Measurements from ENCODE around the gene C21orf58.
"Not testable (repeated sequence)": the region's sequence is repeated elsewhere in the genome, so short reads cannot be mapped to it uniquely, and the experiment has no call there.

The C21orf58 gene

DNA sequence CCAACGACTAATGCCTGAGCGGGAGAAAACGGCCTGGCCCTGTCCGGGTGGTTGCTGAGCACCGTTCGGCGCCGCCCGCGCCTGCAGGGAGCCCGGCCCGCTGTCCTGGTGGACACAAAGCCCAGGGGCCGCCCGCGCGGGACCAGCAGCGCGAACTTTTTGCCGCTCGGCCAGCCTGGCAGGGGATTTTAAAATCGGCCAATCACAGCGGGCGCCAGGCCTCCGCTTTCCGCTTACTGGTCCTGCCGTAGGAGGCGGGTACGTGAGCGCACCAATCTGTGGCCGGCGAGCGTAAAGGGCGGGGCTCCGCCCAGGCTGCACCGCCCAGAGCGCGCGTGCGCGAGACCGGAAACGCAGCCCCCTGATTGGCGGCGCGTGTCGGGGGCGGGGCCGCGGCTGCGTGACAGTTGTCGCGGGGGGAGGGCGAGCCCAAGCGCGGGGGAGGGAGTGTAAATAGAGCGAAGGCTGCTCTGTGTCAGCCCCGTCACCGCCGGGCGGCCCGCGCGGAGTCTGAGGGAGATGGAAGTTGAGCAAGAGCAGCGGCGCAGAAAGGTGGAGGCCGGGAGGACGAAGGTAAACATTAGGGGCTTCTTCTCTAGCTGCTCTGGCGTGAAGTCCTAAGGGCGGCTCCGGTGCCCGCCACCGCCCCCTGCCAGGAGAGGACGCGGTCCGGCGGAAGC lies at the start of gene C21orf58, which contains the start of gene PCNT:
C21orf58 (minus strand) TSS at position 161 of the 680 bp plus-strand sequence. CDS start 1,132 bp downstream, outside the sequence.
PCNT (plus strand) TSS at position 447 of the 680 bp plus-strand sequence; CDS start at position 520, 73 bp downstream.
- in situ Hi-C loops (cut with MboI; ENCODE audit: low sequenced_read_pairs): no loop called here

DNA sequence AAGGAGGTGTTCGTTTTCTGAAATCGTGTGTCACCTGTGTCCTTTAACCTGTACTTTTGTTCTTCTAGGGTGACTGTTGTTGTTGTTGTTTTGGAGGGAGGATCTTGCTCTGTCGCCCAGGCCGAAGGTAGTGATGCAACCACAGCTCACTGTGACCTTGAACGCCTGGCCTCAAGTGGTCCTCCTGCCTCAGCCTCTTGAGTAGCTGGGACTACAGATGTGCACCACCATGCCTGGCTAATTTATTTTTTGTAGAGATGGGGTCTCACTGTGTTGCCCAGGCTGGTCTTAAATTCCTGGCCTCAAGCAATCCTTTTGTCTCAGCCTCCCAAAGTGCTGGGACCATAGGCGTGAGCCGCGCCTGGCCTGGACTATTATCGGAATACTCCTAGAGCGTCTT lies 49.3 kb upstream of the C21orf58 start:
- in situ Hi-C loops (cut with MboI; ENCODE audit: low sequenced_read_pairs): not testable (repeated sequence)

DNA sequence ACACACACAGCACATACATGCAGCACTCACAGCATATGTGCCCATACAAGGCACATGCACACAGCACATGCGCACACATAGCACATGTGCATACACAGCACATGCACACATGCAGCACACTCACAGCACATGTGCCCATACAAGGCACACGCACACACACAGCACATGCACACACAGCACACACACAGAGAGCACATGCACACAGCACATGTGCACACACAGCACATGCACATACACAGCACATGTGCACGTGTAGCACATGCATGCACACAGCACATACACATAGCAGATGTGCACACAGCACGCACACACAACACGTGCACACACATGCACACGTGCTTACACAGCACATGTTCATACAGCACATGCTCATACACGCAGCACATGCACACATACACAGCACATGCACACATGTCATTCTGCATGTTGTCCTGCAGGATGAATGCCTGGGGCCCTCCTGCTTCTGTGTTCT lies 48.4 kb upstream of the C21orf58 start:
- in situ Hi-C loops (cut with MboI; ENCODE audit: low sequenced_read_pairs): no loop called here

DNA sequence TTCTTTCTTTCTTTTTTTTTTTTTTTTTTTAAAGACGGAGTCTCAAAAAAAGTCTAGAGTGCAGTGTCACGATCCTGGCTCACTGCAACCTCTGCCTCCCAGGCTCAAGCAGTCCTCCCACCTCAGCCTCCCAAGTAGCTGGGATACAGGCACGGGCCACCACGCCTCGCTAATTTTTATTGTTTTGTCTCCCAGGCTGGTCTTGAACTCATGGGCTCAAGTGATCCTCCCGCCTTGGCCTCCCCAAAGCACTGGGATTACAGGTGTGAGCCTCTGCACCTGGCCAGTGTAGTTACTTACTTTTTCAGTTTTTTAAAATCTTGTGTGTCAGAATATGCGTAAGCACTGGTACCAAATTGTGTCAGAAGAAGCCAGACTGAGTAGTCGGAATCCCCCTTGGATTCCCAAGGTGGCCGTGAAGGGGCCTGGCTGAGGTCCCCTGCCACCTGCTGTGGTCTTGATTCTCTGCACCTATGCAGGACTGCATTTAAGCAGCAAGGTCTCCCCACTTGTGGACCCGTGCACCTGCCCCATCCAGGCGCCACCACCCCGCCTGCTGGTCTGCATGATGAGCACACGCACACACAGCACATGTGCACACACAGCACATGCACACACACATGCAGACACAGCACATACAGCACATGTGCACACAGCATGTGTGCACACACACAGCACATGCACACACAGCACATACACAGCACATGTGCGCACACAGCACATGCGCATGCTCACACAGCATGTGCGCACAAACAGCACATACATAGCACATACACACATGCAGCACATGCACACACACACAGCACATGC lies 47.7 kb upstream of the C21orf58 start:
- in situ Hi-C loops (cut with MboI; ENCODE audit: low sequenced_read_pairs): no loop called here

DNA sequence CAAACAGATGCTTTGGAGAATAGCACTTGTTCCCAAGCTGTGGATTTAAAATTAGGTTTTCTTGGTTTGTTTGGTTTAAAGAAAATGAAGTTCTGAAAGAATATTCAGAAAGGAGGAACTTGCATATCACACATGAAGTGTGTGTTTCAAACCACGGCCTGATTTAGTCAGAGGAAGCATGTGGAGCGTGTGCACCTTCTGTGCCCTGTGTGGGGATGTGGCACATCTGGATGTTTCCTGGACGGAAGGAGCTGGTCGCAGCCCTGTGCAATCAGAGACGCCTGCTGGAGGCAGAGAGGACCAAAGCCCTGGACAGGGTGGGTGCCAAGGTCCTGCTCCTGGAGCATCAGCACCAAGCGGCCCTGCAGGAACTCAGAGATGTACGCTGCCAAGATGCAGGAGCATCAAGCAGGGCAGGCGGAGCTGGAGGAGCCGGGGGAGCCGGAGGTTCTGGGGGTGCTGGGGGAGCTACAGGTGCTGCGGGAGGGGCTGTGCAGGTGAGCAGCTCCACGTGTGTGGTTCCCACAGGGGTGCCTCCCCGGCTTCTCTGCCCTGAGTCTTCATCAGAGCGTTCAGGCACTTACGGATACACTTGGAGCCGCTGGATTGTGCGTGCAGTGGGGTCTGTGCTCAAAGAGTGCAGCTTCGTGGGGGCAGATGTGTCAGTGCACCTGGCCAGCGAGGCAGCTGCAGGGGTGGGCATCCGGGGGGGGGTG lies 46.0 kb upstream of the C21orf58 start:
- in situ Hi-C loops (cut with MboI; ENCODE audit: low sequenced_read_pairs): no loop called here

DNA sequence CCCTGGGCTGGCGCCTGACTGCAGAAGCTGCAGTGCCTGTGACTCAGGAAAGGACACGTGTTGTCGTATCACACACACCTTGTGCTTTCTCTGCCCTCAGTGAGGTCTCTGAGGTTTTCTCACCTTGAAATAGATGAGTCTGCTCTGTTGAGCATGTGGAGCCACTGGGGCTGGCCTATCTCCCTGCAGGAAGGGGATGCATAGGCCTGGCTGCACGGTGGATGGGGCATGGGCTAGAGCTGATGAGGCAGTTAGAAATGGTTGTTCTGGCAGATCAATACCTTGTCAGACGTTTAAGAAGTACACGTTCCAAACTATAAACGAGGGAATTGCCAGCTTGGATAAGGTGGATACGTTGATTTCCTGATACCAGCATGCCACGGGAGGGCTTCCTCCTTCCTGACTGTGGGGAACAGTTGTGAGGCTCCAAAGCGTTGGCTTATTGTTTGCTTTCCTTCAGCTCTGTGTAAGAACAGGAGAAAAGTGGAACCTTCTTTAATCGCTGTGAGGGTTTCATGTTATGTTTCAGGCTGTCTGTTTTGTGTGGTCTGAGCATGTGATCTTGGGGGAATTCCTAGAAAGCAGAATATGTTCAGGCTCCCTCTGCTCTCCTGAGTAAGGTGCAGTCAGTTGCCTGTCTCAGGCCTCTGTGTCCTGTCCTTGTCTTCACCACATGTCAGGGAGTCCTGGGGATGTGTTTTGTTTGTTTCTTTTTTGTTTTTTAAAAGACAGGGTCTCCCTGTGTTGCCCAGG lies 45.0 kb upstream of the C21orf58 start:
- in situ Hi-C loops (cut with MboI; ENCODE audit: low sequenced_read_pairs): no loop called here

DNA sequence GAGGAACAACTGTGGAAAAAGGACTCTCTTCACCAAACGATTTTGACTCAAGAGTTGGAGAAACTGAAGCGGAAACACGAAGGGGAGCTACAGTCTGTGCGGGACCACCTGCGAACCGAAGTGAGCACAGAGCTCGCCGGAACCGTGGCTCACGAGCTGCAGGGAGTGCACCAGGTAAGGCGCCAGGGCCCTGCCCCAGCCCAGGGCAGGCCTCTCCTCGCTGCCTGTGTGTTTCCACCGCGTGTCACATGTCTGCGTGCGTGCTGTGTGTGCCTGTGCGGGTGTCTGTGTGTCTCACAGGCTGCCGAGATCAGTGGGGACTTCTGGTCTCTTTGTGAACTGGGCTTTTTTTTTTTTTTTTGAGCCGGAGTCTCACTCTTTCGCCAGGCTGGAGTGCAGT lies 43.3 kb upstream of the C21orf58 start:
- in situ Hi-C loops (cut with MboI; ENCODE audit: low sequenced_read_pairs): no loop called here

DNA sequence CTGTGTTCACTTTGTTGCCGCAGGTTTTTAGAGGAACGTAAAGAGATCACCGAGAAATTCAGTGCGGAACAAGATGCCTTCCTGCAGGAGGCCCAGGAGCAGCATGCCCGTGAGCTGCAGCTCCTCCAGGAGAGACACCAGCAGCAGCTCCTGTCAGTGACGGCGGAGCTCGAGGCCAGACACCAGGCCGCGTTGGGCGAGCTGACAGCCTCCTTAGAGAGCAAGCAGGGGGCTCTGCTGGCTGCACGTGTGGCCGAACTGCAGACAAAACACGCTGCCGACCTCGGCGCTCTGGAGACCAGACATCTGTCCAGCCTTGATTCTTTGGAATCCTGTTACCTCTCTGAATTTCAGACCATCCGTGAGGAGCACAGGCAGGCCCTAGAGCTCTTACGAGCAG lies 42.9 kb upstream of the C21orf58 start:
- in situ Hi-C loops (cut with MboI; ENCODE audit: low sequenced_read_pairs): no loop called here

DNA sequence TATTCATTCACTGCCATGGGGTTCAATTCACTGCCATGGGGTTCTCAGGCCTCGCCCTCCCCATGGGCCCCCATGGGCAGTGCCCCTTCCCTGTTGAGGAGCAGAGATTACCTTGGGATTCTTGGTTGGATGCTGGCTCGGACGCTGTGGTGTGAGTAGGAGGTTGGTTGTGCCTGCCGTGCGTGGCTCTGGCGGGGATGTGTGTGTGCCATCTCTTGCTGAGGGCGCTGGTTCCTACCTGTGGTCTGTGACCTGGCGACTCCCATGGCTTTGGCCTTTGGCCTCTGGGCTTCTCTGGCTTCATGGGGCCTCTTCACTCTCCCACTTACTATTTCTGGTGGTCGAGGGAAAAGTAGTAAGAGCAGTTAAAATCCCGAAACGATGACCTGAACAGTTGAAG lies 42.4 kb upstream of the C21orf58 start:
- in situ Hi-C loops (cut with MboI; ENCODE audit: low sequenced_read_pairs): no loop called here

DNA sequence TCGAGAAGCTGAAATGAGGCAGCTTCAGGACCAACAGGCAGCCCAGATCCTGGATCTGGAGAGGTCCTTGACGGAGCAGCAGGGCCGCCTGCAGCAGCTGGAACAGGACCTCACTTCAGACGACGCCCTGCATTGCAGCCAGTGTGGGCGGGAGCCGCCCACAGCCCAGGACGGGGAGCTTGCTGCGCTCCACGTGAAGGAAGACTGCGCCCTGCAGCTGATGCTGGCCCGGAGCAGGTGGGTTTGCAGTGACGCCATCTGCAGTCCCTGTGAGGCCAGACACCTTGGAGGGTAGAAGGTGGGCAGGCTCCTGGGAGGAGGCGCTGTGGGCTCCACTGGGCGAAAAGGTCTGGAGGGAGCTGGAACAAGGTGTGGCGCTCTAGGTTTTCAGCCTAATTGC lies 40.0 kb upstream of the C21orf58 start:
- in situ Hi-C loops (cut with MboI; ENCODE audit: low sequenced_read_pairs): no loop called here

DNA sequence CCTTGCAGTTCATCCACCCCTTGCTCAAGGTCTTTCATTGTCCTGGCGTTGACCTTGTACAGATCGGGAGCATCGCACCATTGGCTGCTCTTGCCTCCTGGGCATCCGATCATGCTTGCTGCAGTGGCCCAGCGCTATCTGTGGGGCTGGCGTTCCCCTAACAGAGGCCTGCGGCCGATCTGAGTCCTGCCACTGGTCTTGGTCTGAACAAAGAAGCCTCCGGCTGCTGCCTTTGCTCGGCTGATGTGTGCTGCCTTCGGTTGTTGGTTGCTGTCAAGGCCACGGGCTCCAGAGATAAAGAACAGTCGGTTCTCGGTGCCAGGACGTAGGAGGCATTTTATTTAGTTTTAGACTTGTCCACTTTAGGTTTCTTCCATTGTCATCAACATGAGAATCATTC lies 39.3 kb upstream of the C21orf58 start:
- in situ Hi-C loops (cut with MboI; ENCODE audit: low sequenced_read_pairs): no loop called here

DNA sequence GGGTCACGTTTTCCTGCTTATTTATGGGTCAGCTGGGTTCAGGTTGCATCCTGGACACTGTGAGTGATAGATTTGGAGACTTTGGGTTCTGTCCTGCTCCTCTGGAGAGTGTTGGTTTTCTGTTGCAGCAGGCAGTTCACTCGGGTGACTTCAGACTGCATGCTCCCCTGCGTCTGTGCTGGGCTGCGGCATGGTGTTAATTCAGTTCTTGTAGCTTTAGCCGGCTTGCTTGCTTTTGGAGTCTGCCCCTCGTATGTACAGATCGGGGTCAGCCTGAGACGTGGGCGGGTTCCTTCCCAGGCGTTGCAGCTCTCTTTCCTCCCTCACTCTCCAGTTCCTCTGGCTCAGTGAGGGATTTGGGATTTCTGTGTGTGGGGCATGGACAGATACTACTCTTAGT lies 38.3 kb upstream of the C21orf58 start:
- in situ Hi-C loops (cut with MboI; ENCODE audit: low sequenced_read_pairs): no loop called here

DNA sequence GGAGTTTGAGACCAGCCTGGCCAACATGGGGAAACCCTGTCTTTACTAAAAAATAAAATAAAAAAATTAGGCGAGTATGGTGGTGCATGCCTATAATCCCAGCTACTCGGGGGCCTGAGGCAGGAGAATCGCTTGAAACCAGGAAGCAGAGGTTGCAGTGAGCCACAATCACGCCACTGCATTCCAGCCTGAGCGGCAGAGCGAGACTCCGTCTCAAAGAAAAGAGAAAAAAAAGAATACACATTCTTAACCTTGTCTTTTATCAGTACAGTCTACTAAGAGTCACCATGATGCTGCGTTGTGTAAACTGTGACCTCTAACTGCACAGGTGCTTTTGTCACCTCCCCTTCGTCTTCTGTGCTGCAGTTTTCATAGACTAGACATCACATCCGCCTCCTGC lies 37.5 kb upstream of the C21orf58 start:
- in situ Hi-C loops (cut with MboI; ENCODE audit: low sequenced_read_pairs): no loop called here

DNA sequence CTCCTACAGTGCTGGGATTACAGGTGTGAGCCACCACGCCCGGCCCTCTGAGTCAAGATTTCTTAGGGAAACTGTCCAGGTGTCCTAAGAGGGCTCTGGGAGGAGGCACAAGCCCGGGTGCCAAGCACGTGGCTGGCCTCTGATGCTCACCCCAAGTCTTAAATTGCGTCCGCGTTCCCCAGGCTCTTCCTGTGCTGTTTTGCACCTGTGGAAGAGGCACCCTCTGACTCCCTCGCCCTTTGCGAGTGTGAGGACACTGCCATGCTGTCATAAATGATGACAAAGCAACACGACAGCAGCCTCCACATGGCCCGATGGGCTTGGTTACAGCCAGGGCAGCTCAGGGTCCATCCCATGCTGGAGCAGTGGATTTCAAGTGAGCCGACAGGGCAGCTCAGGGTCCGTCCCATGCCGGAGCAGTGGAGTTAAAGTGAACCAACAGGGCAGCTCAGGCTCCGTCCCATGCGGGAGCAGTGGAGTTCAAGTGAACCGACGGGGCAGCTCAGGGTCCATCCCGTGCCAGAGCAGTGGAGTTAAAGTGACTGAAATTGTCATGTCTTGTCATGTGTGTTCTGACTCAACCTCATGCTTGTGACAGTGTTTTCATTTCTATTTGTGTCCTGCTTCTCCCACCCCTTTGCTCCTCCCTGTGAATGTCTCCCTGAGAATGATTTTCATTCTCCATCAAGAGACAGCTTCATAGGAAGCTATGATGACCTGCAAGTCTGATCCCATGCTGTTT lies 34.2 kb upstream of the C21orf58 start:
- in situ Hi-C loops (cut with MboI; ENCODE audit: low sequenced_read_pairs): no loop called here

DNA sequence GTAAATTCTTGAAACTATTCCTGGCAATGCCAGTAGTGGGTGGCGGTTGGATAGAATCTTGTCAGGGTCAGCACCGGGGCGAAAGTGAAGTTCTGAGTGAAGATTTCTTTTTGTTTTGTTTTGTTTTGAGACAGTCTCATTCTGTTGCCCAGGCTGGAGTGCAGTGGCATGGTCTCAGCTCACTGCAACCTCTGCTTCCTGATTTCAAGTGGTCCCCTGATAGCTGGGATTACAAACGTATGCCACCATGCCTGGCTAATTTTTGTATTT lies 33.6 kb upstream of the C21orf58 start:
- in situ Hi-C loops (cut with MboI; ENCODE audit: low sequenced_read_pairs): no loop called here

DNA sequence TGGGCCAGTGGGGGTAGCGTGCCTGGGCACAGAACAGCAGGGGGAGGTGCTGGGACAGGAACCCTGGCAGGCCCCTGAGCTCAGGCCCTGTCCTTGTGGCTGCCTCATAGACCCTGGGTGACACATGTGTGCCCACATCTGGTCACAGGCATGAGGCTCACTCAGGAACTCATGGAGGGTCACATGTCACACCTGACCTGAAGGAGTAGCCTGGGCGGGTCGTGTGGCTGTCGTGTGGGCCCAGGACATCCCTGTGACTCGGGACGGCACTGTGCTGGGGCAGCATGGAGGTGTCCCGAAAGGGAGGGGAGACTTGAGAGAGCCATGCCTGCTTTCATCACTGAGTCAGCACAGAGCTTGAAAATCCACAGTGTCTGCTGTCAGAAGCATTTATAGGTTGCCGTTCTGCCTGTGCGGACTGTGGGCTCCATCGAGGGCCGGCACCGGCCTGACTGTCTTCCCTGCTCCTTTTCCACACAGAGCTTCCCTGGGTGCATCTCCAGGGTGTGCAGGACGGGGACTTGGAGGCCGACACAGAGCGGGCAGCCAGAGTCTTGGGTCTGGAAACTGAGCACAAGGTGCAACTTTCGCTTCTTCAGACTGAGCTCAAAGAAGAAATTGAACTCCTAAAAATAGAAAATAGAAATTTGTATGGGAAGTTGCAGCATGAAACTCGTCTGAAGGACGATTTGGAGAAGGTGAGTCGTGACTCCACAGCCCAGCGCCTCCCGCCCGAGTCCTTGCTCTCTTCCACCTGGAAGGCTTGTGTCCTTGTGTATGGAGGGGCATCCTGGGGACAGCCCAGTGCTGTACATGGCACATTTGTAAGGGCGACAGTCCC lies 33.0 kb upstream of the C21orf58 start:
- in situ Hi-C loops (cut with MboI; ENCODE audit: low sequenced_read_pairs): no loop called here

DNA sequence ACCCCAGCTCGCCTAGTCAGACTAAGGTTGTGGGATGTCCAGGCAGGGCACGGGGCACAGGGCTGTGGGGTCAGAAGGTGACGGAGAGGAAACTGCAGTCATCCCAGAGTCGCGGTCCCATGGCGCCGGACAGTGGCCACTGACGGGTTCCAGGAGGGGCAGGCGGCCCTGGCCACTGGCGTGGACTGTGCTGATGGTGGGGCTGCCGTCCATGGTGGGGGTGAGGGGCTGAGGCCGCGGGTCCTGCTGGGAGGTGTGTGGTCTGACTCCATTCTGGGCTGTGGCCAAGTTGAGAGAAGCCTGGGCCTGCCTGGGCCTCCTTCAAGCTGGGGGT lies 32.3 kb upstream of the C21orf58 start:
- in situ Hi-C loops (cut with MboI; ENCODE audit: low sequenced_read_pairs): no loop called here

DNA sequence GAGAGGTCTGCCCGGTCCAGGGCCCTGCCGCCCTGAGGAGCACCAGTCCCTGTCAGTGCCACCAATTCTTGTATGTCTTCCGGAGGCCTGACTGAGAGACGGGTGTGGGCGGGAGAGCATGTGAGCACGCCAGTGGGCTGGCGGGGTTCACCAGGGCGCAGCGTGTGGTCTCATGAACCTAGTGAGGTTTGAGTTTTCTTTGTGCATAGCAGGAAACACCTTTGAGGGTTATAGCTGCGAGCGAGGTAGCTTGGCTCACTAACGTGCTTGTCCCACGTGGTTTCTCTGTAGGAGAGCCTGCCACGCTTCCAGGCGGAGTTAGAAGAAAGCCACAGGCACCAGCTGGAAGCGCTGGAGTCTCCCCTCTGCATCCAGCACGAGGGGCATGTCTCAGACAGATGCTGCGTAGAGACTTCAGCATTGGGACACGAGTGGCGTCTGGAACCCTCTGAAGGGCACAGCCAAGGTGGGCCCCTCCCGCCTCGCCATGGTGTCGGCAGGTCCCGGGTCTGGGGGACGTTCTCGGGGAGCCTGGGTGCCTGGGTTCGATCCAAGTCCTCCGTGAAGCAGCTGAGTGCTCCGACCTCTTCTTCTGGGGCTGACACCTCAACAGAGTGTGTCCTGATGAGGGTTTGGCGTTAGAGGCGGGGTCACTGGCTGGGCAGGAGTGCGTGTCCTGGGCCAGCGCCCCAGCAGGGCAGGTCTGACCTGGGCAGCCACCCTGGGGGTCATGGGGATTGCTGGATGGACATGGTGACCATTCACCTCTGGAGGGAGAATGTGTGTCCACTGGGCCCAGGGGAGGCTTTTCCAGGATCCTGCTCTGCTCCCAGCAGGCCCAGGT lies 31.7 kb upstream of the C21orf58 start:
- in situ Hi-C loops (cut with MboI; ENCODE audit: low sequenced_read_pairs): no loop called here

DNA sequence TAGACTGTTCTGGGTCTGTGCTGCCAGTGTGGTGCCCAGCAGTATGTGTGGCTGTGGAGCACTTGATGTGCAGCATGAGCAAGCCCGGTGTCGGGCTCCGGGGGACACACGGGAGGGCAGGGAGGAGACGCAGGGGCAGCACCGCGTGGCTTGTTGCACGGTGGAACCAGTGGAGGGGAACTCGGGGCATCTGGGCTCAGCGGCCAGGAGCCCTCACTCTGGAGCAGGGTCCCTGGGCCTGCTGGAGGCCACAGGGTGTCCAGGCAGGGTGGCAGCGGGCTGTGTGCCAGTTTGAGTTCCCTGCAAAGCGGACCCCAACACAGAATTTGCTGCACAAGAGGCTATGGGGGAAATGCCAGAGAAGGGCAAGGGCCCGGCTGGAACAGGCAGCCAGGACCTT lies 30.8 kb upstream of the C21orf58 start:
- in situ Hi-C loops (cut with MboI; ENCODE audit: low sequenced_read_pairs): no loop called here
